WERI-Rb-1 (cell line): ENCODE results near the gene PRRT1.

Experiments
- DNase-seq: peaks from one replicate; pipeline ENCODE4 v3.0.0-alpha.2; 2020
- H3K27ac ChIP-seq: fragments of 250-450 bp; sonication (Bioruptor Pico); 2 replicates; pipeline ENCODE4 v1.5.1; 2020; ENCODE audit warnings: mild to moderate bottlenecking, moderate library complexity
- H3K27me3 ChIP-seq: fragments of 250-450 bp; sonication (Bioruptor Pico); 2 replicates; pipeline ENCODE4 v1.5.1; 2021; ENCODE audit warnings: mild to moderate bottlenecking, low read depth, moderate library complexity; ENCODE audit not compliant: insufficient read depth, severe bottlenecking
- H3K36me3 ChIP-seq: fragments of 250-450 bp; sonication (Bioruptor Pico); 2 replicates; pipeline ENCODE4 v1.5.1; 2020; ENCODE audit warnings: mild to moderate bottlenecking, moderate library complexity
- H3K4me3 ChIP-seq: 2 replicates; pipeline ENCODE4 v1.5.1; 2011; ENCODE audit warnings: low read depth, mild to moderate bottlenecking, control low read depth, low read length
- H3K9me3 ChIP-seq: fragments of 250-450 bp; sonication (Bioruptor Pico); 2 replicates; pipeline ENCODE4 v1.5.1; 2021; ENCODE audit warnings: mild to moderate bottlenecking, moderate library complexity; ENCODE audit not compliant: severe bottlenecking
- TF ChIP-seq, protein P1 (sequence below): IDR thresholded peaks from 2 replicates; pipeline ENCODE4 v1.5.1; 2011; ENCODE audit warnings: low read depth, mild to moderate bottlenecking, control low read depth, inconsistent platforms, low read length

PRRT1 gene

DNA sequence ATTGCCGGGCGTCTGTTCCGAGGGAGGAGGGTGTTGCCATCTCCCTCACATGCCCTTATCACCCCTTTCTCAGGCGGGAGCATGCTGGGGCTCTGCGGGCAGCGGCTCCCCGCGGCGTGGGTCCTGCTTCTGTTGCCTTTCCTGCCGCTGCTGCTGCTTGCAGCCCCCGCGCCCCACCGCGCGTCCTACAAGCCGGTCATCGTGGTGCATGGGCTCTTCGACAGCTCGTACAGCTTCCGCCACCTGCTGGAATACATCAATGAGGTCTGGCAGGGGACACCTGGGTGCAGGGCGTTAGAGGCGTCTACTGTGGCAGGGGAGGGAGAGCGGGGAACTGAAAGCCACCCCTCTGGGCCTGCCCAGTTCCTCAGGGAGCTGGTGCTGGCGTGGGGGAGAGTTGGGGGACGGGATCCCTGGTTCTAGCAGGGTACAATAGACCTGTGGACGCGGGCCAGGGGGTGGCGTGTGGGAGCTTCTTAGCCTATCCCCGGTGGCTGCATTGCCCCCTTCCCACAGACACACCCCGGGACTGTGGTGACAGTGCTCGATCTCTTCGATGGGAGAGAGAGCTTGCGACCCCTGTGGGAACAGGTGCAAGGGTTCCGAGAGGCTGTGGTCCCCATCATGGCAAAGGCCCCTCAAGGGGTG, 2.9 kb upstream of the PRRT1 start:
- TF ChIP-seq, protein P1, sequence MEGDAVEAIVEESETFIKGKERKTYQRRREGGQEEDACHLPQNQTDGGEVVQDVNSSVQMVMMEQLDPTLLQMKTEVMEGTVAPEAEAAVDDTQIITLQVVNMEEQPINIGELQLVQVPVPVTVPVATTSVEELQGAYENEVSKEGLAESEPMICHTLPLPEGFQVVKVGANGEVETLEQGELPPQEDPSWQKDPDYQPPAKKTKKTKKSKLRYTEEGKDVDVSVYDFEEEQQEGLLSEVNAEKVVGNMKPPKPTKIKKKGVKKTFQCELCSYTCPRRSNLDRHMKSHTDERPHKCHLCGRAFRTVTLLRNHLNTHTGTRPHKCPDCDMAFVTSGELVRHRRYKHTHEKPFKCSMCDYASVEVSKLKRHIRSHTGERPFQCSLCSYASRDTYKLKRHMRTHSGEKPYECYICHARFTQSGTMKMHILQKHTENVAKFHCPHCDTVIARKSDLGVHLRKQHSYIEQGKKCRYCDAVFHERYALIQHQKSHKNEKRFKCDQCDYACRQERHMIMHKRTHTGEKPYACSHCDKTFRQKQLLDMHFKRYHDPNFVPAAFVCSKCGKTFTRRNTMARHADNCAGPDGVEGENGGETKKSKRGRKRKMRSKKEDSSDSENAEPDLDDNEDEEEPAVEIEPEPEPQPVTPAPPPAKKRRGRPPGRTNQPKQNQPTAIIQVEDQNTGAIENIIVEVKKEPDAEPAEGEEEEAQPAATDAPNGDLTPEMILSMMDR = peak; percentile 86
- Histone ChIP-seq H3K4me3 (peak overlapping the region; percentile 82), H3K27ac (peak overlapping the region; percentile 85), H3K36me3 (peaks cover 36% of the 10 kb centered on the region), H3K27me3 (no peaks in the 10 kb centered on the region), H3K9me3 (no peaks in the 10 kb centered on the region)
- peak; percentile 94 for DNase-seq

DNA sequence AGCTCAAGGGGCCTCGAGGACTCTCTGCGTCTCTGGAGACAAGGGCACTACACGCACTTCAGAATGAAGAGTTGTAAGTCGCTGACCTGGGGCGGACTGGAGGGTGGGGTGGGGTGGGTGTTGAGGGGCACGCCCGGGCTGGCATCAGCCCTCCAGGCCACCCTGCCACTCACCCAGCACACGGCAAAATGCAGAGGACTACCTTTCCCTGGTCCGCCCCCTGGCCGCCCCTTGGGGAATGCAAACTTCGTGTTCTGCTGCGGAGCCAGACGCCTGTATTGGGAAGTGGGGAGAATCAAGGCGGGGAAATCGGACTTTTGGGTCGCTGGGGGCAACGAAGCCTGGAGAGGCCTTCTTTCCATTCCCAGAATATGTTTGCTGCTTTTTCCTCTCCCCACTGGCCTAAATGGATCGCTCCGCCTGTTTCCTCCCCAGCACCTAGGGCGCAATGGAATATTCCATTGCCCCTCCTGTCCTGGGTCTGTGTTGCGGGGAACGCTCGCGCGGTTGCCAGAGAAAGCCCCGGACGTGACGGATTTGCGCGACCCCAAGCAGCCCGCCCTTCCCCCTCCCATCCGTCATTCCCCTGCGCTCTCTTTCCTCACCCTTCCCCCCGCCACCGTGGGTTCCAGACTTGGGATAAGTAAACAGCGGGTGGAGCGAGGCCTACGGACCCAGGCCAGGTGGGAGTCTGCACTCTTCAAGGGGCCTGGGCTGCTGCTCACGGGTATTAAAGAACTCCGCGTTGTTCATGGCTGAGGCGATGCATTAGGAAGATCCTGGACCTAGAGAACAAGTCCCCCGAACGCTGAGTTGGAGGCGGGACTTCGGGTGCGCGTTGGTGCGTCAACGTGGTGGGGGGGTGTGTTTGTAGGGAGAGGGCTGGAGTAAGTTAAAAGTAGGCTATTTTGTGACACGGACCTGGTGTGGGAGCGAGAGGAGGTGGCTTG, 2.1 kb upstream of the PRRT1 start, which contains the start of gene PPT2:
Gene PPT2, plus strand, starts transcription at position 578 of the 950 bp plus-strand sequence. CDS start 454 bp downstream, outside the sequence.
- Histone ChIP-seq H3K36me3 (peaks cover 35% of the 10 kb centered on the region), H3K27ac (peak within 1 kb of the TSS; percentile 85), H3K4me3 (peak within 1 kb of the TSS; percentile 82), H3K9me3 (peaks cover 2% of the 10 kb centered on the region), H3K27me3 (no peaks in the 10 kb centered on the region)
- TF ChIP-seq, protein P1 = peak; percentile 20; the same call in 1 of the 2 replicates
- DNase-seq = peak; percentile 97

DNA sequence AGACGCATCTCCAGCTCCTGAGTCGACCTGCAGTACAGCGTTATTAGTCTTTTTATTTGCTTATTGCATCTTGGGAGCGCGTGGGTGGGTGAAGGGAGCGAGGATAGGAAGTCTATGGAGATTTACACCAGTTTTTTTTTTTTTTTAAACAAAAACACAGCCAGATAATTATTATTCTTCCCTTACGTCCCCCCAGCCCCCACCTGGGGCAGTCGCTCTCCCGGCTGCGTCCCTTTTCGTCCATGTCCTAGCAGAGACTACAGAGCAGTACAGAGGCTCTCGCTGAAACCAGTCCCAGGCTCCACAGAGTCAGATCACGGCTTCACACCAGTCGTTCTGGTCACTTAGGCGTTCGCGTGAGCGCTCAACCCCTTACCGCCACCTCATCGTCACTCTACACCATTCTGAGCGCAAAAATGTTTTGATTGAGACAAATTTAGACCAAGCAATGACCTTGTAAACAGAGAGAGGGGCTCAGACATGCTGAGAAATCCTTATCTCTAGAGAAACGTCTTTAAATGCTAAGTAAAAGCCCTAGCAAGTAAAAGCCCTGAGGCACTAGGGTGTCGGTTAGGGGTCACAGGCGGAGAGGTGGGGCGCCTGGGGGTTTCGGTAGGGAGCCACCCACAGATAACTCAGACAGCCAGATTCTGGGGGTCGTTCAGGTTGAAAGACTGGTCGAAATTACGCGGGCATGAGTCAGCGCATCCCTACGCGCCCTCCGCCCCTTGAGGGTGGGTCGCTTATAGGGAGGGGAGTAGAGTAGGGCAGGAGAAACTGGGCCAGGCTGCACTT, 1.2 kb upstream of the PRRT1 start:
- DNase-seq = no peak
- peaks cover 2% of the 10 kb centered on the region for H3K9me3 ChIP-seq
- no peaks in the 10 kb centered on the region for H3K27me3 ChIP-seq
- peak overlapping the region; percentile 85 for H3K27ac ChIP-seq
- TF ChIP-seq, protein P1 = no peak
- peaks cover 32% of the 10 kb centered on the region for H3K36me3 ChIP-seq
- H3K4me3 ChIP-seq = peak overlapping the region; percentile 82

DNA sequence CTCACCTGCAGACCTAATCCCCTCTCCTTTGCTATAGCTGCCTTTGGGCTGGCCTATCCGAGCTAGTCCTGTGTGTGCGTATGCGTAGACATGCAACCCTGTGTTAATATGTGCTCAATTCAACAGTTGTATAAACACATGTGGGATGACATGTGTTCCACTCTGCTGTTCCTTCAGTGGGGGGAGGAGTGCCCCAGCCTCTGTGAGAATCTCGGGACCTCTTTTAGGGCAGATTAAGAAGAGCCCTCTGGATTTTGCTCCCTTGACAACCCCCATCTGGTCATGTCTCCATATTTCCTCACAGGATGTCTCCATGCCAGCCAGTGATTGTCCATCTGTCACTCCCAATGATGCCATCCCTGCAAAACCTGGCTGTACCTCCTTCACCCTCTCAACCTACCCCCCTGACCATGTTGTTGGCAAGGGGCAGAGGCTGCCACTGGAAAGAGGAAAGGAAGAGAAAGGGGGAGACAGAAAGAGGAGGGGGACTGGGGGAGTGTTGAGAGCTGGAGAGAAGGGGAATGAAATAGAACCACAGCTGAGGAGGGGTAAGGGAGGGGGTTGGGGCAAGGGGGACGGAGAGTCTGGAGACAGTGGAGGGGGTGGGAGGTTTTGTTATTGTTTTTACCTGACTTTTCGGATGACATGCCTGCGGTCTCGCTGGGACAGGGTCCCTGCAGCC, 417 bp downstream of the PRRT1 start:
- Histone ChIP-seq H3K9me3 (peaks cover 2% of the 10 kb centered on the region), H3K36me3 (peaks cover 15% of the 10 kb centered on the region), H3K4me3 (peak overlapping the region; percentile 45), H3K27ac (peak overlapping the region; percentile 60), H3K27me3 (no peaks in the 10 kb centered on the region)
- DNase-seq = peak; percentile 82
- TF ChIP-seq, protein P1 = no peak
